ENCODE measurements around the gene PLA2G4E.

- no peak for TF ChIP-seq CTCF (IDR thresholded peaks at IDR 0.05)
- TF ChIP-seq REST (IDR thresholded peaks at IDR 0.05; ENCODE audit: insufficient read depth in 1 of 2, low read depth in 2 of 2, low read length in 1 of 2): no peak
- no peak for TF ChIP-seq POLR2AphosphoS5 (IDR thresholded peaks at IDR 0.05; ENCODE audit: low read depth, low read length)
- TF ChIP-seq TCF7L2 (IDR thresholded peaks at IDR 0.05; ENCODE audit: low read depth, low read length): no peak
These were observed 59.1 kb downstream of the PLA2G4E start for GRCh38 chr15:41961595-41962202.
